ENCODE results near the gene TINAGL1.

DNA sequence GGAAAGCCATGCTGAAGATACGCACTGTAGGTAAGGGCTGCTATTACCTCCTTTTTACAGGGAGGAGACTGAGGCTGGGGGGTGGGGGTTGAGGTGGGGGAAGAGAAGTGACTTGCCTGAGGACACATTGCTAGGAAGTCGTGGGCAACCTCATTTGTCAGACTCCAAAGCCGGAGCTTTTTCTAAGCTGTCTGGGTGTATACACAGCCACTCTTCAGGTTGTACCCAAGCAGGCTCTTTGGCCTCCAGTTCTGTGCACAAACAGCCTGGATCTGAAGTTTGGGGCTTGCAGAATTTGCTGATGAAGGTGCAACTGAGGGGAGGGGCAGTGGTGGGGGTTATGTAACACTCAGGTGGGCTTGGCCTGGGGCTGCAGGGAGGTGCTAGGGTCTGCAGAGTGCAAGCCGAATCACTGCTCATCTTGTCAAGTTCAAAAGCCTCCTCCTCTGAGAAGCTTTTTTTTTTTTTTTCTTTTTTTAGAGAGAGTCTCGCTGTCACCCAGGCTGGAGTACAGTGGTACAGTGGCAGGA, 16.9 kb downstream of the TINAGL1 start:
- TF ChIP-seq, protein P1, sequence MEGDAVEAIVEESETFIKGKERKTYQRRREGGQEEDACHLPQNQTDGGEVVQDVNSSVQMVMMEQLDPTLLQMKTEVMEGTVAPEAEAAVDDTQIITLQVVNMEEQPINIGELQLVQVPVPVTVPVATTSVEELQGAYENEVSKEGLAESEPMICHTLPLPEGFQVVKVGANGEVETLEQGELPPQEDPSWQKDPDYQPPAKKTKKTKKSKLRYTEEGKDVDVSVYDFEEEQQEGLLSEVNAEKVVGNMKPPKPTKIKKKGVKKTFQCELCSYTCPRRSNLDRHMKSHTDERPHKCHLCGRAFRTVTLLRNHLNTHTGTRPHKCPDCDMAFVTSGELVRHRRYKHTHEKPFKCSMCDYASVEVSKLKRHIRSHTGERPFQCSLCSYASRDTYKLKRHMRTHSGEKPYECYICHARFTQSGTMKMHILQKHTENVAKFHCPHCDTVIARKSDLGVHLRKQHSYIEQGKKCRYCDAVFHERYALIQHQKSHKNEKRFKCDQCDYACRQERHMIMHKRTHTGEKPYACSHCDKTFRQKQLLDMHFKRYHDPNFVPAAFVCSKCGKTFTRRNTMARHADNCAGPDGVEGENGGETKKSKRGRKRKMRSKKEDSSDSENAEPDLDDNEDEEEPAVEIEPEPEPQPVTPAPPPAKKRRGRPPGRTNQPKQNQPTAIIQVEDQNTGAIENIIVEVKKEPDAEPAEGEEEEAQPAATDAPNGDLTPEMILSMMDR (IDR thresholded peaks at IDR 0.05): no peak
- no peak for TF ChIP-seq POLR2A (IDR thresholded peaks at IDR 0.05)
- TF ChIP-seq EP300 (IDR thresholded peaks at IDR 0.05; ENCODE audit: low read depth): no peak
